Neural progenitor cell (in vitro differentiated cells): Measurements from ENCODE around the gene CAVIN4. TPM values are rescaled to one million over a fixed set of nuclear protein-coding genes. Genes with fewer than 3 reads are reported as not detected.
A peak's percentile ranks its signal among the peaks of the same experiment; 100 is the strongest.

Source experiments
- DNase-seq: peaks from one replicate; pipeline ENCODE4 v3.0.0-alpha.2; 2016; ENCODE audit warnings: low spot score
- H2AFZ ChIP-seq: fragments of 200-600 bp; sonication (generic); replicated peaks from 2 replicates; pipeline ENCODE4 v1.6.1; 2016; ENCODE audit warnings: antibody characterized with exemption
- H3F3A ChIP-seq: fragments of 200-600 bp; sonication (generic); 2 replicates; pipeline ENCODE4 v1.6.1; 2016; ENCODE audit warnings: antibody characterized with exemption, low read depth
- H3K27ac ChIP-seq: fragments of 200-600 bp; sonication (generic); 2 replicates; pipeline ENCODE4 v1.5.1; 2016; ENCODE audit warnings: mild to moderate bottlenecking
- H3K27me3 ChIP-seq: fragments of 200-600 bp; sonication (generic); 2 replicates; pipeline ENCODE4 v1.6.1; 2016; ENCODE audit warnings: mild to moderate bottlenecking, moderate library complexity
- H3K36me3 ChIP-seq: fragments of 200-600 bp; sonication (generic); 2 replicates; pipeline ENCODE4 v1.5.1; 2016
- H3K4me1 ChIP-seq: fragments of 200-600 bp; sonication (generic); 2 replicates; pipeline ENCODE4 v1.6.1; 2016; ENCODE audit warnings: mixed run types
- H3K4me2 ChIP-seq: fragments of 200-600 bp; sonication (generic); 2 replicates; pipeline ENCODE4 v1.6.1; 2016
- H3K4me3 ChIP-seq: fragments of 200-600 bp; sonication (generic); 2 replicates; pipeline ENCODE4 v1.5.1; 2016
- H3K79me2 ChIP-seq: fragments of 200-600 bp; sonication (generic); 2 replicates; pipeline ENCODE4 v1.6.1; 2016; ENCODE audit warnings: low read depth
- H3K9ac ChIP-seq: fragments of 200-600 bp; sonication (generic); 2 replicates; pipeline ENCODE4 v1.6.1; 2016
- H3K9me3 ChIP-seq: fragments of 200-600 bp; sonication (generic); 2 replicates; pipeline ENCODE4 v1.5.1; 2016; ENCODE audit warnings: low read depth
- H4K20me1 ChIP-seq: fragments of 200-600 bp; sonication (generic); 2 replicates; pipeline ENCODE4 v1.6.1; 2016; ENCODE audit warnings: low read depth
- H3K27ac Mint-ChIP-seq: 3 replicates; pipeline ENCODE4 v1.8.0; 2021; ENCODE audit warnings: mixed read lengths
- H3K27me3 Mint-ChIP-seq: 2 replicates; pipeline ENCODE4 v1.8.0; 2022; ENCODE audit warnings: low read depth, mild to moderate bottlenecking, inconsistent platforms, moderate library complexity, mixed read lengths; ENCODE audit not compliant: insufficient read depth
- H3K36me3 Mint-ChIP-seq: 3 replicates; pipeline ENCODE4 v1.8.0; 2021; ENCODE audit warnings: mixed read lengths
- H3K4me1 Mint-ChIP-seq: 3 replicates; pipeline ENCODE4 v1.8.0; 2021; ENCODE audit warnings: mixed read lengths
- H3K4me3 Mint-ChIP-seq: 3 replicates; pipeline ENCODE4 v1.8.0; 2021; ENCODE audit warnings: mild to moderate bottlenecking, moderate library complexity, mixed read lengths
- H3K9me3 Mint-ChIP-seq: 3 replicates; pipeline ENCODE4 v1.8.0; 2020; ENCODE audit warnings: mixed read lengths
- EZH2 ChIP-seq: fragments of 200-600 bp; sonication (generic); IDR thresholded peaks from 2 replicates; pipeline ENCODE4 v1.6.1; 2017; ENCODE audit warnings: antibody characterized with exemption, mild to moderate bottlenecking, moderate library complexity
- total RNA-seq: library from RNA; depleted of rRNA; stranded (reverse); fragments of >200 nt; gene quantifications from 2 replicates; pipeline ENCODE4 v1.2.3, GENCODE V29; 2015; ENCODE audit warnings: low replicate concordance
- TF ChIP-seq, protein P1 (sequence below): fragments of 200-600 bp; sonication (generic); IDR thresholded peaks from 2 replicates; pipeline ENCODE4 v1.5.1; 2017; ENCODE audit warnings: antibody characterized with exemption, mild to moderate bottlenecking

The CAVIN4 gene
- total RNA-seq, 1 donor from 2014 or later, result 8.8 TPM

DNA sequence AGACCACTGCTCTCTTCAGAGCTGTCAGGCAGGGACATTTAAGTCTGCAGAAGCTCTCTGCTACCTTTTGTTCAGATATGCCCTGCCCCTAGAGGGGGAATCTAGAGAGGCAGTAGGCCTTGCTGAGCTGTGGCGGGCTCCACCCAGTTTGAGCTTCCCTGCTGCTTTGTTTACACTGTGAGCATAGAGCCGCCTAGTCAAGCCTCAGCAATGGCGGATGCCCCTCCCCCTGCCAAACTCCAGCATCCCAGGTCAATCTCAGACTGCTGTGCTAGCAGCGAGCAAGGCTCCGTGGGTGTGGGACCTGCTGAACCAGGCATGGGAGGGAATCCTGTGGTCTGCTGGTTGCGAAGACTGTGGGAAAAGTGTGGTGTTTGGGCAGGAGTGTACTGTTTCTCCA, 59.9 kb downstream of the CAVIN4 start:
- no peak for TF ChIP-seq EZH2
- TF ChIP-seq, protein P1, sequence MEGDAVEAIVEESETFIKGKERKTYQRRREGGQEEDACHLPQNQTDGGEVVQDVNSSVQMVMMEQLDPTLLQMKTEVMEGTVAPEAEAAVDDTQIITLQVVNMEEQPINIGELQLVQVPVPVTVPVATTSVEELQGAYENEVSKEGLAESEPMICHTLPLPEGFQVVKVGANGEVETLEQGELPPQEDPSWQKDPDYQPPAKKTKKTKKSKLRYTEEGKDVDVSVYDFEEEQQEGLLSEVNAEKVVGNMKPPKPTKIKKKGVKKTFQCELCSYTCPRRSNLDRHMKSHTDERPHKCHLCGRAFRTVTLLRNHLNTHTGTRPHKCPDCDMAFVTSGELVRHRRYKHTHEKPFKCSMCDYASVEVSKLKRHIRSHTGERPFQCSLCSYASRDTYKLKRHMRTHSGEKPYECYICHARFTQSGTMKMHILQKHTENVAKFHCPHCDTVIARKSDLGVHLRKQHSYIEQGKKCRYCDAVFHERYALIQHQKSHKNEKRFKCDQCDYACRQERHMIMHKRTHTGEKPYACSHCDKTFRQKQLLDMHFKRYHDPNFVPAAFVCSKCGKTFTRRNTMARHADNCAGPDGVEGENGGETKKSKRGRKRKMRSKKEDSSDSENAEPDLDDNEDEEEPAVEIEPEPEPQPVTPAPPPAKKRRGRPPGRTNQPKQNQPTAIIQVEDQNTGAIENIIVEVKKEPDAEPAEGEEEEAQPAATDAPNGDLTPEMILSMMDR, result peak; percentile 40
- no peaks in the 10 kb centered on the region for H3K36me3 Mint-ChIP-seq
- DNase-seq, result peak; percentile 74
- Histone ChIP-seq H3F3A (peaks cover 8% of the 10 kb centered on the region), H3K4me2 (no peak overlapping the region), H3K36me3 (no peaks in the 10 kb centered on the region), H3K4me3 (no peak overlapping the region), H3K9me3 (no peaks in the 10 kb centered on the region), H3K27ac (no peak overlapping the region), H3K9ac (no peak overlapping the region), H3K4me1 (peaks cover 17% of the 10 kb centered on the region), H4K20me1 (no peaks in the 10 kb centered on the region), H3K79me2 (no peaks in the 10 kb centered on the region), H3K27me3 (no peaks in the 10 kb centered on the region), H2AFZ (peak overlapping the region; percentile 82)
- H3K4me1 Mint-ChIP-seq, result peaks cover 4% of the 10 kb centered on the region
- no peak overlapping the region for H3K27ac Mint-ChIP-seq
- peaks cover 7% of the 10 kb centered on the region for H3K9me3 Mint-ChIP-seq
- H3K4me3 Mint-ChIP-seq, result no peak overlapping the region
- H3K27me3 Mint-ChIP-seq, result peaks cover 2% of the 10 kb centered on the region

Other genes starting within 250 kb of the CAVIN4 start
- gene TEX10, start 225.1 kb upstream of the CAVIN4 start, total RNA-seq, result 64.4 and 71.8 TPM in 2 replicates
- 50.1 and 67.7 TPM in 2 replicates for gene MSANTD3, start 150.9 kb upstream of the CAVIN4 start, total RNA-seq
- 103 and 113 TPM in 2 replicates for gene TMEFF1, start 104.9 kb upstream of the CAVIN4 start, total RNA-seq